ENCODE measurements around the gene SLC8A1.

Gene SLC8A1

DNA sequence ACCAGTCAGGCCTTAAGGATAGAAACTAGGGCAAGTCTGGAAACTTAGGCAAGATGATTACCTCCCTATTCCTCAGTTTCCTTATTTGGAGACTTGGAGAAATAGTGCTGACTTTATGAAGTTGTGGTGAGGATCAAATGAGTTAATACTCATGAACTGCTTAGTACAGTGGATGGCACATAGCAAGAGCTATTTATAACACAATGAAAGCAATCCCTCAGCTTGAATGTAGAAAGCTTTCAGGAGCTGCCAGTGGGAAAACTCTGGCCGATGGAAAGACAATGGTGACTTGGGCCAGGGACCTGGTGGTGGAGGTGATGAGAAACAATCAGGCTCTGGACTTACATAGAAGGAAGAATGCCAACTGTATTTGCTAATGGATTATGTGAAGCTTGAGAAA lies 403.4 kb downstream of the SLC8A1 start:
- no peaks in the 10 kb centered on the region for H3K36me3 Mint-ChIP-seq (ENCODE audit: low read depth)
- H3K27me3 Mint-ChIP-seq, result peaks cover 4% of the 10 kb centered on the region
- no peak overlapping the region for H3K27ac Mint-ChIP-seq
- no peak overlapping the region for H3K4me3 Mint-ChIP-seq
- no peaks in the 10 kb centered on the region for H3K9me3 Mint-ChIP-seq
- no peaks in the 10 kb centered on the region for H3K4me1 Mint-ChIP-seq (ENCODE audit: low read depth)

DNA sequence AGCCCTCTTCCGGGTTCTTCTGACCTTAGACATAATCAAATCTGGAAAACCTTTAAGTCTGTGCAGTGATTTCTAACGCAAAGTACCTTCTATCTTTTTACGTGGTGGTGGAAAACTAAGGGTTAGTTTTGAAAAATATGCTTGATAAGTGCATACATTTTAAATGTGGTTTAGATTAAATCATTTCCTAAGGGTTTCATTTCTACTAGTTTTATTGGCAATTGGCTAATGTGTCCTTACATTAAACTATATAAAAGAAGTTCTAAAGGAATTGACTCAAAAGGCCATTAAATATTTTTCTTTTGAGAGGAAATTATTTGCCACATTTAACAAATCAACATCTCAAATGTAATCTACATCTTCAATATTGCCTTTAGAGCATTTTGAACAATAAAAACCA lies 404.5 kb downstream of the SLC8A1 start:
- Mint-ChIP-seq H3K36me3 (ENCODE audit: low read depth) (no peaks in the 10 kb centered on the region), H3K4me1 (ENCODE audit: low read depth) (no peaks in the 10 kb centered on the region), H3K9me3 (no peaks in the 10 kb centered on the region), H3K27ac (no peak overlapping the region), H3K27me3 (peaks cover 4% of the 10 kb centered on the region), H3K4me3 (no peak overlapping the region)

Data from stimulated activated naive CD8-positive, alpha-beta T cell treated with anti-CD3 and anti-CD28 coated beads, Interleukin-15, Interleukin-2, amounts not matched to agents 100 ng/mL and 50 ng/mL, for 24 hours (primary cell).